ES-I3 (cell line): ENCODE data around the gene ENHO.

Source experiments
- H3K36me3 ChIP-seq: 2 replicates; pipeline ENCODE4 v1.6.1; 2013; ENCODE audit warnings: mild to moderate bottlenecking, low read length, control low read depth, moderate library complexity; ENCODE audit not compliant: insufficient read depth
- H3K4me1 ChIP-seq: 2 replicates; pipeline ENCODE4 v1.6.1; 2013; ENCODE audit warnings: mild to moderate bottlenecking, control low read depth, low read length; ENCODE audit not compliant: insufficient read depth
- H3K9ac ChIP-seq: 2 replicates; pipeline ENCODE4 v1.6.1; 2013; ENCODE audit warnings: low read depth, mild to moderate bottlenecking, low read length, moderate library complexity
- H3K9me3 ChIP-seq: 2 replicates; pipeline ENCODE4 v1.6.1; 2013; ENCODE audit warnings: mild to moderate bottlenecking, low read length, moderate library complexity; ENCODE audit not compliant: control insufficient read depth, insufficient read depth

The ENHO gene

GRCh38 chr9:34522971-34523797 lies at the start of gene ENHO:
TSS of gene ENHO (minus strand) at chr9:34522990. CDS start at chr9:34521695, 1,295 bp downstream.
- Histone ChIP-seq H3K9ac (peak within 1 kb of the TSS; percentile 86), H3K4me1 (no peaks in the 10 kb centered on the region), H3K9me3 (no peaks in the 10 kb centered on the region), H3K36me3 (no peaks in the 10 kb centered on the region)

DNA sequence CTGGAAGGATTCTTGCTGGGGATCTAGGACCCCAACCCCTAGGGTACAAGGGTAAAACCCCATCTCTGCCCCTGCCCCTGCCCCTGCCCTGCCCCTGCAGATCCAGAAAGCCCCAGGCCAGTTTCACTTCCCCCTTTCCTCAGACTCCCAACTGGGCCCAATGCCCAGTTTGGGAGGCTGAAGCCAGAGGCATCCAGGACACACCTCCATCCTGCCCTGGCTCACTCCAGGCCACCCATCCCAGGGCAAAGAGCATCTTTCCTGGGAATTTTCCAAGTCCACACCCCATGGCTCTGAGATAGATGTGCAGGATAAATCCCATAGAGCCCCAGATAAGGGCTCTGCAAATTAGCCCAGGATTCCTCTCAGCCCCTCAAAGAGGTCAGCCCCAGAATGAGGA lies 49.3 kb upstream of the ENHO start:
- no peaks in the 10 kb centered on the region for H3K9me3 ChIP-seq
- H3K4me1 ChIP-seq: peaks cover 40% of the 10 kb centered on the region
- H3K9ac ChIP-seq: no peak overlapping the region
- H3K36me3 ChIP-seq: no peaks in the 10 kb centered on the region

GRCh38 chr9:34571481-34571810 lies 48.7 kb upstream of the ENHO start:
- no peaks in the 10 kb centered on the region for H3K9me3 ChIP-seq
- H3K9ac ChIP-seq: no peak overlapping the region
- peaks cover 34% of the 10 kb centered on the region for H3K4me1 ChIP-seq
- no peaks in the 10 kb centered on the region for H3K36me3 ChIP-seq

DNA sequence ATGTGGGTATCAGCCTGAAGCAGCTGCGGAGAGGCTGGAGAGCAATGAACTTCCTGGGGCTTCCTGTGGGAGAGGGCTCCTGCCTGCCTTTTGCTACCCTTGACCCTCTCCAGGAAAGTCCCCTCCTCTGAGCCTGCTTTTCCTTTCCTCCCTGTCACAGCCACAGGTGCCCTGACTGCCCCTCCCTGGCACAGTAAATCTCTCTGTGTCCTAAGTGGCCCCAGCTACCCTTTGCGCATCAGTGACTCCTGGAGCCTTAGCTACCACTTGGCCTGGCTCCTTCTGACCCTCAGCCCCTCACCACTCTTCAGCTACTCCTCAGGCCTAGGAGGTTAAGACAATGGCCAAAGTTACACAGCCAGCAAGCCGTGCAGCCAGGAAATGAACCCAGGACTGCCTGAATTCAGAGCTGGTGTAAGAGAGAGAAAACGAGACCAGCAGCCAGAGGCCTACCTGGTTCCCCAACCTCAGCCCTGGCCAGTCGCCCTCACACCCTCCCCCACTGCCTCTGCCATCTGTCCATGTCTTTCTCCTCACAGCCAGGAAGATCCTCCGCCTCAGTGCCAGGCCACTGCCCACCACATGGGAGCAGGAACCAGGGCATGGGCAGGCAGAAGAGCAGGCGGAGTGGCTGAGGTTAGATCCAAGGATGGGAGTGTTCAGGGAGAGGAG lies 48.2 kb upstream of the ENHO start:
- Histone ChIP-seq H3K36me3 (no peaks in the 10 kb centered on the region), H3K4me1 (peaks cover 34% of the 10 kb centered on the region), H3K9me3 (no peaks in the 10 kb centered on the region), H3K9ac (no peak overlapping the region)

DNA sequence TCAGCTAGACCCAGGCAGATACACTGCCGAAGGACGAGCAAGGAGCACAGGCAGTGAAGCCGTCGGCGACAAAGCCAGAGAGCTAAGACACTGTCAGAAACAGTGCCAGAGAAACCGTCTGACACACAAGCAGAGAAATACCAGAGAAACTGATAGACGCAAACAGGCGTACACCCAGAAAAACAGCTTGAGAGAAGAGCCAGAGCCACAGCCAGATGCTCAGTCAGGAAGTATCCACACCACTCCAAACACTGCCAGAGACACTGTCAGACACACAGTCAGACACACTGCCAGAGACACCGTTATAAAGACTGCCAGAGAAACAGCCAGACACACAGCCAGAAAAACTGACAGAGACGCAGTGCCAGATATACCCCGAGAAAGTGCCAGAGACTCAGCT lies 47.6 kb upstream of the ENHO start:
- no peak overlapping the region for H3K9ac ChIP-seq
- H3K4me1 ChIP-seq: peaks cover 34% of the 10 kb centered on the region
- no peaks in the 10 kb centered on the region for H3K9me3 ChIP-seq
- H3K36me3 ChIP-seq: no peaks in the 10 kb centered on the region

DNA sequence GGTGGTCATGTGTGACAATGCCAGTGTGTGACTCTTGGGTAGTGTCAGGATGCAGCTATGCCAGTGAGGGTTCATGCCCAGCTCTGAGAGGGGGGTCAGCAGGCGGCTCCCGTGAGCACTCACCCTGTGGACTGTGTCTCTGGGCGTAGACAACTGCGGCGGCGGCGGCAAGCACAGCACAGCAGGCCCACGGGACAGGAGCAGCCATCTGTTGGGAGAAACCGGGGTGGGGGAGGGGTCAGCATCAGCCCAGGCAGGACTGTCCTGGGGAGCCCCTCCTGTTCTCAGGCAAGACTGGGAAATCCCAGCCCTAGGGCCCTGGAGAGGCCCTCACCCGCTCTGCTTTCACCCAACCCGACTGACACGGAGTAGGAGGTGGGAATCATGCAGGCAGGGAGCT lies 46.0 kb upstream of the ENHO start:
- no peak overlapping the region for H3K9ac ChIP-seq
- H3K9me3 ChIP-seq: no peaks in the 10 kb centered on the region
- peaks cover 33% of the 10 kb centered on the region for H3K4me1 ChIP-seq
- no peaks in the 10 kb centered on the region for H3K36me3 ChIP-seq

DNA sequence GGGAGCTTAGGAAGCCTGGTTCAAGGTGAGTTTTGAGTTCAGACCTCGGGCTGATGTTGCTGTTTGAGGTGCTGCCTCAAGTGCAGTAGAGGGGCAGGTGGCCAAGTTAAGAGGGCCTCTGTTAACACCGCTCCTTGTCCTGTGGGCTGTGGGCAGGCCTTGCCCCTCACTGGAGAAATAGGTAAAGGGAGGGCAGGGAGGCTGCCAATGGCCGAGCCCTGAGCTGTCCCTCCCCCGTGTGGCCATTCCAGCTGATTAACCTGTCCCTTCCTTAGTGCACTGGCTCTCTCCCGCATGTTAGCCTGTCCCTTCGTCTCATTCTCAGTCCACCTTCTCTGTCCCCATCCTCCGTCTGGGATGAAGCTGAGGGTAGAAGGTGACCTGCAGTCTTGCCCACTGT lies 45.3 kb upstream of the ENHO start:
- Histone ChIP-seq H3K4me1 (peaks cover 26% of the 10 kb centered on the region; the same call in 1 of the 2 replicates), H3K9ac (no peak overlapping the region), H3K36me3 (no peaks in the 10 kb centered on the region), H3K9me3 (no peaks in the 10 kb centered on the region)

DNA sequence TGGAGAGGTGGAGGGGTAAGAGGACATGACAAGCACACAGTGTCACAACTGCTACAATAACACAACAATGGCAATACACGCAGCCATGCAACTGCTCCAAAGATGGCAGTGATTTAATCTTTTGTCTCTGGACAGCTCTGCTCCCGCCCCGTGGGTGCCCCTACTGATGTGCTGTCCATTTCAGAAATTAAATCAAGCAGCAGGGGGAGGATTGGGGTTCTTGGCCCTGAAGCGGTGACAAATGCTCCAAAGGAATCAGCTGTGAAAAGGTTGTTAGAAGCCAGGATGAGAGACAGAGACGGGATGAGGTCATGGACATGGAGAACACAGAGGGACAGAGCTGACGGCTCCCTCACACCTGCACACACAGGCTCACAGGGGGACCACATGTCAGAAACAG lies 44.2 kb upstream of the ENHO start:
- no peaks in the 10 kb centered on the region for H3K9me3 ChIP-seq
- no peaks in the 10 kb centered on the region for H3K36me3 ChIP-seq
- H3K4me1 ChIP-seq: peaks cover 25% of the 10 kb centered on the region; the same call in 1 of the 2 replicates
- H3K9ac ChIP-seq: no peak overlapping the region

DNA sequence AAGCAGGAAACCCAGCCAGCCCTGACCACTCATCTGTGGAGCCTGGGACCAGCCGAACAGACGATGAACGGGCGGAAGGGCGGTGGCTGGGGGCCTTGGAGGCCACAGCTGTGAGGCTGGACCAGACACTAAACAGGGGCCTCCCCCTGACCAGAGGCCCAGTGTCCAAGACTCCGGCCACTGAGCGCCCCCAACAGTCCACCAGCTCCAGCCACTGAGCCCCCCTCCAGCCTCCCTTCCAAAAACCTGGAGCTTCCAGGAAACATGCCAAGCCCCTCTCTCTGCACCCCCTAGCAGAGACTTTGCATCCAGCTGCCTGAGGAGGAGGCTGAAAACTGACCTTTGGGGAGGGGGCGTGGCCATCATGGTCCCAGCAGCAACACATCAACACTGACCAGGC lies 43.5 kb upstream of the ENHO start:
- H3K9me3 ChIP-seq: no peaks in the 10 kb centered on the region
- no peak overlapping the region for H3K9ac ChIP-seq
- H3K36me3 ChIP-seq: peaks cover 3% of the 10 kb centered on the region; the same call in 1 of the 2 replicates
- H3K4me1 ChIP-seq: peaks cover 25% of the 10 kb centered on the region; the same call in 1 of the 2 replicates

- H3K4me1 ChIP-seq: peaks cover 20% of the 10 kb centered on the region; the same call in 1 of the 2 replicates
- peaks cover 3% of the 10 kb centered on the region; the same call in 1 of the 2 replicates for H3K36me3 ChIP-seq
- H3K9me3 ChIP-seq: no peaks in the 10 kb centered on the region
- H3K9ac ChIP-seq: no peak overlapping the region
These were observed 43.1 kb upstream of the ENHO start for GRCh38 chr9:34565856-34566255.

- H3K9ac ChIP-seq: no peak overlapping the region
- H3K4me1 ChIP-seq: peaks cover 22% of the 10 kb centered on the region
- H3K9me3 ChIP-seq: no peaks in the 10 kb centered on the region
- peaks cover 3% of the 10 kb centered on the region; the same call in 1 of the 2 replicates for H3K36me3 ChIP-seq
These were observed 41.8 kb upstream of the ENHO start for GRCh38 chr9:34564617-34565016.

DNA sequence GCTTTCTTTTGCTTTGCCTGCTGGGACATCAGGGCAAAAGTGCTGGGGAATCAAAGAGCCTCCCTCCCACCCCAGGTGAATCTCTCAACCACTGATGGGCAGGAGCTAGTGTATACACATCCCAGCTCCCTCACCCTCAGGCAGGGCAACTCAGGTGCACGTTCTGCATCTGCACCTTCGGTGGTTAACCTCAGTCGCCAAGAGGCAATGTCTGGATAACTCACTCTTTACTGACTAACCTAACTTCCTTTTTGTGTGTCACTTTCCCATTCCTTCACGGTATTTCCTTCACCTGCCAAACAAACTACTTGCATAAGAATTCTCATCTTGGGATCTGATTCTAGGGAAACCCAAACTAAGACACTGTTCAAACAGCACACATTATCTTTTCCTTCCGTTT lies 40.5 kb upstream of the ENHO start:
- Histone ChIP-seq H3K36me3 (peaks cover 3% of the 10 kb centered on the region; the same call in 1 of the 2 replicates), H3K9ac (no peak overlapping the region), H3K9me3 (no peaks in the 10 kb centered on the region), H3K4me1 (peaks cover 22% of the 10 kb centered on the region)

DNA sequence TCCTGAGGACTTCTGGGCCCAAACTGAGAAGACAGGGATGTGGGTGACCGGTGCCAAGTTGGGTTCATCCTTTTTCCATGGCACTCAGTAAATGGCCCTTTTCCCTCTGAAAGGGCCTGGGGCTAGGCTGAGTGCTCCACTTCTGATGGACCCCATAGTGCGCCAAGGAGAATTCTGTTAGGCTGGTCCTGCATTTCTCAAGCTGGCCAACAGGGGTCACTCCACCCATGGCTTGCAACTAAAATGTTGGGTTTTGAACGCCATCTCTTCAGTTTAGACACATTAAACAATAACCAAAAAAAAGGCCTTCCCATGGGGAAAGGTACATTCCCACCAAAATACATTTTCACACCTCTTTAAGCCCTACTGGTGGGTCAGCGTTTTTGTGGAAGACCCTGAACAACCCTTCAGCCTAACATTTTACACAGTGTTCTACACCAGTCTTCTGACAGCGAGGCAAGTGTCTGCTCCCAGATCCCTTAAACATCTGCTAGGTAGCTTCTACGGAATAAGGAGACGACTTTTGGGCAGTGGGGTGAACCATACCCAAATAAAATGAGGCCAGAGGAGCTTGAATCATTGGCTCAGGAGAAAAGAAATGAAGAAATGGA lies 39.5 kb upstream of the ENHO start:
- peaks cover 22% of the 10 kb centered on the region for H3K4me1 ChIP-seq
- no peaks in the 10 kb centered on the region for H3K9me3 ChIP-seq
- H3K36me3 ChIP-seq: peaks cover 3% of the 10 kb centered on the region; the same call in 1 of the 2 replicates
- H3K9ac ChIP-seq: no peak overlapping the region

- peaks cover 17% of the 10 kb centered on the region for H3K4me1 ChIP-seq
- H3K9me3 ChIP-seq: no peaks in the 10 kb centered on the region
- peaks cover 3% of the 10 kb centered on the region; the same call in 1 of the 2 replicates for H3K36me3 ChIP-seq
- H3K9ac ChIP-seq: no peak overlapping the region
These were observed 37.9 kb upstream of the ENHO start for GRCh38 chr9:34560599-34561214.
